Stimulated activated CD4-positive, alpha-beta T cell treated with anti-CD3 and anti-CD28 coated beads, Interleukin-1b, Interleukin-23, amount 100 ng/mL, for 48 hours (primary cell): ENCODE results near the gene ZNF41.

Source experiments
- DNase-seq: peaks from one replicate; pipeline ENCODE4 v3.0.0-alpha.2; 2020

ZNF41 gene

DNA sequence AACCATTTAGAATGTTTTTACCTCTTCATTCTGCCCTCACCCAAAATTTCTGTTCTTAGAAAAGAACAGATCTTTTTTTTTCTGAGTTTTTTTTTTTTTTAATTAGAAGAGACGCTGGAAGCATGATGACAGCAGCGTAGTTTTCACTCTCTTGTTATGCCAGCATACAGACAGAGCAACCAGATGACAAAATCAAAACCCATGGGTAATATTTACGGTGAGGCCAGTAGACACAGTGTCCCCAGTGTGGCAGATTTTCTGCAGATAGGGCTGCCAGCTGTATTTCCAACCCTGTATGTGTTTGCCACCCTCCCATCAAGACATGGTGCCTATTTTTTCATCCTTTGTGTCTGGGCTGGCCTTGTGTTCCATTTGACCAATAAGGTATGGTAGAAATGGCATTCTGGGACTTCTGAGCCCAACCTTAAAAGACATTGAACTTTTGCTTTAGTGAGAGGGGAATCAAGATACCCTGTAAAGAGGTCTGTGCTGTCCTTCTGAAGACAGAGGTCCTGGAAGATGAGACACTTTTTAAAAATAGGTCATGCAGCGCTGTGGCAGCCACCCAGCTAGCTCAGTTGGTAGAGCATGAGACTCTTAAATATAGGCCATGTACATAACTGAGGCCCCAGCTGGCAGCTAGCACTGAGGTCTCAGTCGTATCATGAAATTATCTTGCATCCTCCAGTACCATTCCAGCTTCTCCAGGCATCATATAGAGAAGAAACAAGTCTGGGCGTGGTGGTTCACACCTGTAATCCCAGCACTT is 6.7 kb upstream of the ZNF41 start:
- DNase-seq, result no peak

DNA sequence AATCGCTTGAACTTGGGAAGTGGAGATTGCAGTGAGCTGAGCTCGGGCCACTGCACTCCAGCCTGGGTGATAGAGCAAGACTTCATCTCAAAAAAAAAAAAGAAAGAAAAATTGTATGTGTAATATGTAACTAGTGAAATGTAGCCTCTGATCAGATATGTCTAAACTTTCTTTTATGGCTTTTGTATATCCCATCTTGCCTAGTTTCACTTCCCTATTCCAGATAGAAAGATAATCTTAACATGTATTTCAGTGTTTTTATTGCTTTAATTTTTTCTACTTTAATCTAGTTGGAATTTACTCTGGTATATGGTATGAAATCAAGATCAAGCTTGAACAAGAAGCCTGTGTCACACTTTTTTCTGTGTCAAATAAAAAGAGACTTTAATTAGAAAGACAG is 1.9 kb upstream of the ZNF41 start:
- no peak for DNase-seq

DNA sequence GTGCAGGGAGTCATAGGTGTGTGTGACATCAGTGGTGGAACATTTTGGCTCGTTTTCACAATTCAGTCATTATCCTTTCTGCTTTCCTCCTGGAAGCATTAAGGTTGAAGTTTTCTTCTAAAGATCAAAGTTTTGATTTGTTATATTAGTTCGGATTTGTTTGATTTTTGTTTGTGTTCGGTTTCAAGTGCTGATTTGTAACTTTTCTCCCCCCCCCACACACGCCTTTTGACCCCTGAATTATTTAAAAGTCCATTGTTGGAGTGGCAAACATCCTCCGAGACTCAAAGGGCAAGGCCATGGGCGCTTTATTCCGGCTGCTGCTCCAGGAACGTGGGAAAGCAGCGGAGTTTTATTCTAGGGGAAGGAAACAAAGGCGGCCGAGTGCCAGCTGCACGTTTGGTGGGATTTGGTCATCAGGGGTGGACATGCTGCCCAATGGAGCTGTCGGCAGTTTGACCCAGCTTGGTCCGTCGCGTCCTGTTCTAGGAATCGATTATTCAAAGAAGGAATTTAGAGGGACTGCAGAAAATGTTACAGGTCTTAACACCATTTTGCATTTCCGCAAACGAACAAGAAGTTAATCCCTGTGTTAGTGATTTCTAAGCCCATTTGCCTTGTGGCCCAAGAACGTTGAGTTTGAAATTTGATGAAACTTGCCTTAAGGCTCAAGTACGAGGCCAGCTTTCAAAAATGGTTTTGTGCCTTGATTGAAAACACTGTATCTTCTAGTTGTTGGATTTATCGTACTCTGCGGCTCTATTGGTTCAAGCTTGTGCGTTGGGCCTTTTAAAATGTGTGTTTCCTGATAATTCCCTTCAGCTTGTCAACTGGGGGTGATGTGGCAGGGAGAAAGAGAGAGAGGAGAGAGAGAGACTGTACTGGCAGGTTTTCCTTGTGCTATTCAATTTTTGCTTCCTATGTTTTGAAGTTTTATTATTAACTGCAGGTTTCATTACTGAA is 565 bp upstream of the ZNF41 start:
- no peak for DNase-seq

DNA sequence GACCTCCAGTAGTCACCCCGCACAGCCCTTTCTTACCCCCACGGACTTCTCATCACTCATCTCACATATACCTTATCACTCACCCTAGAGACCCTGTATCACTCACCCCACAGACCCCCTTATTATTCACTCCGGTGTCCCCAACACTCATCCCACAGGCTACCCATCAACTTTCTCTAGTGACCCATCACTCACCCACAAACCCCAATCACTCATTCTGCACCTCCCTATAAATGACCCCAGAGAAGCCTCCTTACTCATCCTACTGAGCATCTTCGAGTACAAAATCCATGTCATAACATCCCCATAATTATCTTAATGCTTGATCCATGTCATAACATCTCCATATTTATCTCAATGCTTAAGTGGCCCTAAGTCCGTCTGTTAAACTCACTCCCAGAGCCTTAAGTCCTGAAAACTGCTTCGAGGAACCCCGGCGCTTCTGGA is 934 bp downstream of the ZNF41 start:
- DNase-seq, result peak; percentile 4

DNA sequence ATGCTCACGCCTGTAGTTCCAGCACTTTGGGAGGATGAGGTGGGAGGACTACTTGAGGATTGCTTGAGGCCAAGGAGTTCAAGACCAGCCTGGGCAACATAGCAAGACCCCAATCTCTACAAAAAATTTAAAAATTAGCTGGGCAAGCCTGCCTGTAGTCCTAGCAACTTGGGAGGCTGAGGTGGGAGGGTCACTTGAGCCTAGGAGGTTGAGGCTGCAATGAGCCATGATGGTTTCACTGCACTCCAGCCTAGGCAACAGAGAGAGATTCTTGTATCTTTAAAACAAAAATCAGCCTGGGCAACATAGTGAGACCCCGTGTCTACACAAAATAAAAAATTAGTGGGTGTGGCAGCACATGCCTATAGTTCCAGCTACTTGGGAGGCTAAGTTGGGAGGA is 1.9 kb downstream of the ZNF41 start:
- DNase-seq, result no peak

DNA sequence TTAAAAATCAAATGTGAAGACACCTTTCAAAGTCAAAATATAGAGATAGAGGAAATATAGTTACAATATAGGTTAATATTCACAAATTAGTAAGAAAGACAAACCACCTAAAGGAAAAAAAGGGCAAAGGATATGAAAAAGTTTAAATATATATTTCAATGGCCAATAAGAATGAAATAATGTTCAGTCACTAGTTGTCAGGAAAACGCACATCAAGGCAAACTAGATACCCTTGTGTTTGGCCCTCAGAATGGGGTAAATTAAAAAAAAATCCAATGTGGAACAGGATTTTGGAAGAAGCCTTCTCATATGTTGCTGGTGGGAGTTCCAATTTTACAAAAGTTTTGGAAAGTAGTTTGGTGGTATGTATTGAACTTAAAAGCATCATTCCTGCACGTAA is 2.4 kb downstream of the ZNF41 start:
- no peak for DNase-seq

DNA sequence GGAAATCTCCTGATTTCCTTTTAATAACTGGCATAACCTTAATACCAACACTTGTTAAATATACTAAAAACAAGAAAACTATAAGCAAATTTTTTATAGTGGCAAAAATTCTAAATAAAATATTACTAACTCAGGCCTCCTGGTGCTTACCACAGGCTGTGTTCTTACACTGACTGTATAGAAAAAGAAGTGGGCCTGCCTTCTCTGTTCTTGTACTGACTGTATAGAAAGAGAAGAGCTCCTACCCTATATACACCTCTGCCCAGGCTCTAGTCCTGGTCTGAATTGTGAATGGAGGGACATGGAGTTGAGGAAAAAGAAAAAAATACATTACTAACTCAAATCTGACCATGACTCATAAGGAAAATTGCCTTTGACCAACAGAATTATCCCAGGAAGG is 7.5 kb downstream of the ZNF41 start:
- DNase-seq, result no peak

DNA sequence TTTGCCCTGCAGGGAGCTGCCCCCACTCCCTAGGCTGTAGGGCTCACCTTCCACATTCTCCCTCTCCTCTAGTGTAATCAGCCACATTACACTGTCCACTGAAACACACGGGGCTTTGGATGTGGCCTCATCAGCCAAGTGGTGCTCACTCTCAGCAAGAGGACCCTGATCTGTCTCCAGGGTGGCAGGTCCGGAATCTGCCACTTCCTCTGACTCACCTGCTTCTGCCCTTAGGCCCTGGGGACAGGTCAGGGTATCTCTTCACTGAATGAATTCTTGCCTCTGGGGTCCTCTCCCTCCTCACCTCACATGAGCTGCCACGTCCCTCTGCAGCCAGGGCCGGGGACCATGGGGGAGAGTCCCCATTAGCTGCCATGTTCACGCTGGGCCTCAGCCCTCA is 15.9 kb downstream of the ZNF41 start:
- no peak for DNase-seq

DNA sequence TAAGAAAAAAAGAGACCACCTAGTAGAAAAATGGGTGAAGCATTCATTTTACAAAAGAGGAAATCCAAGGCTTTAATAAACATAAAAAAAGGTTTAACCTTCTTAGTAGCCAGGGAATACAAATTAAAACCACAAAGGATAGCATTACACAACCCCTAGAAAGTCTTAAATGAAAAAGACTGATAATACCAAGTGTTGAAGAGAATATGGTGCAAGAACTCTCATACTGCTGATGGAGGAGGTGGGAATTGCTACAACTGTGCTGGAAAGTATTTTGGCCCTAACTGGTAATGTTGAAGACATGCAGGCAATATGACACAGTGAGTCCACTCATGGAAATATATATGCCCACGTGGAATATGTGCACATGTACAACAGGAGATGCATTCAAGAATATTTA is 22.5 kb downstream of the ZNF41 start:
- no peak for DNase-seq

DNA sequence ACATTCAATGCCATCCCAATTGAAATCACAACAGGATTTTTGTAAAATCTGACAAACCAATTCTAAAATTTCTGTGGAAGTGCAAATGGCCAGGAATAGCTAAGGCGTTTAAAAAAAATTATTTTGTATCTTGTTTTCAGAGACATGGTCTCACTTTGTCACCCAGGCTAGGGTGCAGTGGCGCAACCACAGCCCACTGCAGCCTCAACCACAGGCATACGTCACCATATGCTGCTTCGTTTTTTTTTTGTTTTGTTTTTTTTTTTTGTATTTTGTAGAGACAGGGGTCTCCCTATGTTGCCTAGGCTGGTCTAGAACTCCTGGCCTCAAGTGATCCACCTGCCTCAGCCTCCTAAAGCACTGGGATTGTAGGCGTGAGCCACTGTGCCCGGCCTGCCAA is 24.5 kb downstream of the ZNF41 start:
- no peak for DNase-seq

DNA sequence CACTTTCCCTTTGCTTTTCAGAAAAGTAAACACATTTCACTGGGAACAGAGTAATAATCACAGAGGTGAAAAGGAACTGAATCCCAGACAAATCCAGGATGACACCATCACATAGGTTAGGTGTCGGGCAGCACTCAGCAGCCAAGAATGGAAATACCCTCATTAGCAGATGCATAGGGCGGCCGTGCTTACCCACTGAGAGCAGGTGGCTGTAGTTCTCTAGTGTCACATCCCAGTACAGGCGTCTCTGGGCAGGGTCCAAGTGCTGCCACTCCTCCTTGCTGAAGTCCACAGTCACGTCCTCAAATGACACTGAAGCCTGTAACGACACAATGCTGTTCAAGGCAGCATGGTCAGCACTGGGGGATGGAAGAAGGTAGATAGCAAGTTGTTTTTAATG is 26.9 kb downstream of the ZNF41 start:
- no peak for DNase-seq

DNA sequence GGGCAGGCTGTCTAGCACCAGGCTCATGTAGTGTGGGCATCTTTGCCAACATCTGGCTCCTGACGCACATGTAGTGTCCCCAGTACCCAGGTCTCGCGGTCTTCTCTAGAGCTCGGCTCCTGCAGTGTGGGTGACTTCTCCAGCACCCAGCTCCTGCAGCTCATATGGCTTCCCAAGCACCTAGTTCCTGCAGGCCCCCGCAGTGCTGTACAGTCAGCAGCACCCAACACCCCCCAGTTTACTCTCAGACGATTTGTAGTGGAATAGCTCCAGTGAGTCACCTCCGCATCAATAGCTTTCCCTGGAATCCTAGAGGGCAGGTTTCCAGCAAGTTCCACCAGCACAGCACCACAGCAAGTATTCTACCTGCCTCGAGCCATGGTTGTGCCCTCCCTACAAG is 30.9 kb downstream of the ZNF41 start:
- DNase-seq, result no peak

DNA sequence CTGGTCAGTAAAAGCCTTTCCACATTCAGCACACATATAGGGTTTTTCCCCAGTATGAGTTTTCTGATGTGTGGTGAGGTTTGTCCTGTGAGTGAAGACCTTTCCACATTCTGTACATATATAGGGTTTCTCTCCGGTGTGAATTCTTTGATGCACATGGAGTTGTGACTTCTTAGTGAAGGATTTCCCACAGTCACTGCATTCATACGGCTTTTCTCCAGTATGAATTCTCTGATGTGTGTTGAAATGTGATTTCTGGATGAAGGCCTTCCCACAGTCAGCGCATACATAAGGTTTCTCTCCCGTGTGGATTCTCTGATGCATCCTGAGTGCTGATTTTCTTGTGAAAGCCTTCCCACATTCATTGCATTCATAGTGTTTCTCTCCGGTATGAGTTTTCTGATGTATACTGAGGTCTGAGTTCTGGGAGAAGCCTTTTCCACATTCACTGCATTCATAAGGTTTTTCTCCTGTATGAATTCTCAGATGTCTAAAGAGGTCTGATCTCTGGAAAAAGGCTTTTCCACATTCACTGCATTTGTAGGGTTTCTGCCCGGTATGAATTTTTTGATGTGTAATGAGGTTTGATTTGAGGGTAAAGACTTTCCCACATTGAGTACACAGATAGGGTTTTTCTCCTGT is 34.7 kb downstream of the ZNF41 start:
- DNase-seq, result no peak

DNA sequence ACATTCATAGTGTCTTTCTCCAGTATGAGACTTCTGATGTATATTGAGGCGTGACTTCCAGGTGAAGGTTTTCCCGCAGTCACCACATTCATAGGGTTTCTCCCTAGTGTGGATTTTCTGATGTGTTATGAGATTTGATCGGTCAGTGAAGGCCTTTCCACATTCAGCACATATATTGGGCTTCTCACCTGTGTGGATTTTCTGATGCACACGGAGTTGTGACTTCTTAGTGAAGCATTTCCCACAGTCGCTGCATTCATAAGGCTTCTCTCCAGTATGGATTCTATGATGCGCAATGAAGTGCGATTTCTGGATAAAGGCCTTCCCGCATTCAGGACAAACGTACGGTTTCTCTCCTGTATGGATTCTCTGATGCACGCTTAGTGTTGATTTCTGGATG is 35.4 kb downstream of the ZNF41 start:
- no peak for DNase-seq

DNA sequence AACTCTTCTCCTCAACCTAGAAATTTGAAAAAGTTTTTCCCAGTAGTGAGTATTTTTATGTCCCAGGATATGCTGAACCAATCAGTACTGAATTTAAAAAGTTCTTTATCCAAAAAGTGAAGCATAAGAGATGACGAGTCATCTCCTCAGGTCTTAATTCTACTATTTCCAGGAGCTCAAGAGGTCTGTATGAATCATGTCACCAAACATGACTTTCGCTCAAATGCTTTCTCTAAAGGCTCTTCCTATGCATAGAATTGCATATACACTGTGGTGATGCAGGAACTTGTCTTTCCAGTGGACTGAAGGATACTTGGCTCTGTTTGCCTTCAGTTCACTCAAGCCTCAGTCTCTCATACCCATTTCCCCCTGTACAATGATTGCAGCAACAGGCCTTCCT is 36.1 kb downstream of the ZNF41 start:
- no peak for DNase-seq

DNA sequence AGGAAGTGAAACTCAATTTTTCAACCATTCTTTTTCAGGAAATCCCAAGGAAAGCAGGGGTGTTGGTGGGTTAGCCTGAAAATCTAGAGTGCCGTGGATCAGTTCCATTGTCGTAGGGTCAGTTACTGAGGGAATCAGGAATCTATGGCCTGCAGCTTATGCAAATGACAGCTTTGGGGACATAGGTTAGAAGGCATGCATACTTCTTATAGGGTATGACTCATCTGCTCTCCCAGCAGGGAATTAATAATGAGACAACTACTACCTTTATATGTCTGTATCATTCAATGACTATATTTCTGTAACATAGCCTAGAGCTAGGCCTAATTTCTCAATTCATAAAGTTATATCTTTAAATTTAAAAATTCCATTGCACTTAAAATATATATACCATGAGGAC is 36.6 kb downstream of the ZNF41 start:
- no peak for DNase-seq

DNA sequence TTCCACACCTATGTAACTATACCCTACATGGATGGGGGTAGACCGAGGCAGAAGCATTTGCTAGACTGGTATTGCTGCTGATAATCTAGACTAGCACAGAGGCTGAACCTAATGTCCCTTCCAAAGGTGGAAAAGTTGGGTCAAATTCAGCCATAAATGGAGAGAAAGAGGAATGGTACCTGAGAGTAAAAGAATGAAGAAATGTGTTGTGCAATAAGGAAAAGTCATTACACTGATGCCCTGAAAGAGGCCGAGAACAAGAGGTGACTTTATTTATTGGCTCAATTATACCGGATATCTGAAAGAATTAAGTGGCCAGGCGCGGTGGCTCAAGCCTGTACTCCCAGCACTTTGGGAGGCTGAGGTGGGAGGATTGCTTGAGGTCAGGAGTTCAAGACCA is 52.1 kb downstream of the ZNF41 start:
- DNase-seq, result no peak

DNA sequence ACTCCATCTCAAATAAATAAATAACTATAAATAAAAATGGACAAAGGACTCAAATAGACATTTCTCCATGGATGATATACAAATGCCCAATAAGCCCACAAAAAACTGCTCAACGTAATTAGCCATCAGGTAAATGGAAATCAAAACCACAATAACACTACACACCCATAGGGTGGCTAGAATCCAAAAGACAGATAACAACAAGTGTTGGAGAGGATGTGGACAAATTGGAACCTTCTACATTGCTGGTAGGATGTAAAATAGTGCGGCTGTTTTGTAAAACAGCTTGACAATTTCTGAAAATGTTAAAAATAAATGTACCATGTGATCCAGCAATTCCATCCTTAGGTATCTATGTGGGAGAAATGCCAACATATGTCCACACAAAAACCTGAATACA is 60.6 kb downstream of the ZNF41 start:
- DNase-seq, result no peak

DNA sequence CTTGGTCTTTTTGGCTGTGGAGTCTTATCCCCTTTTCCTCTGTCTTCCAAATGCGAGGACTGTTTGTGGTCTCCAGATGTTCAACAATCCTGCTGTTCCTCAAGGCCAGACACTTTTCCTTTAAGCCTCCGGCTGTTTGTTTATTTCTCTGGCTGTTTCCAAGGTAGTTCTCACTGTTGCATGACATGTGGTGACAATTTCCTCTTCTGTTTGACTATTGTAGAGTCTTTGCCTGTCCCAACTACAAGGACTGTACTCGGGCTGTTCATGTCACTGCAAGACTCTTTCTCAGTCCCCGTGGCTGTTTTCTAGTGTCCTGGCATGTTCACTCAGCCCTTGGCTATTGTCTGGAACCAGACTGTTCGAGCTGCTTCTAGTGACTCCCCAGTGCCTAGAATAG is 62.1 kb downstream of the ZNF41 start:
- DNase-seq, result no peak

DNA sequence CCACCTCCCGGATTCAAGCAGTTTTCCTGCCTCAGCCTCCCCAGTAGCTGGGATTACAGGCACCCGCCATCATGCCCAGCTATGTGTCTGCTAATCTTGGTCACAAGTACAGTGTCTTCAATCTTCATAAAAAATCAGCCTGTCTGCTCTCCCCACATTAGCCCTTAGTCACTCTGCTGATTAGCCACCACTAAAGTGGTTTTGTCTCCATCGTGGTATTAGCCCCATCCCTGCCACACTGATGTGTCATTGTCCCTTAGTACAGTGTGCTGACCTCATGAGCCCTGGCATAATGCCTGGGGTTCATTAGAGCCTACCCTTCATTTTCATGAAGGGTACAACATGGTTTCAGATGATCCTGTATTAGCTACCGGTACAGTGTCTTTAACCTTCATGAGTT is 62.8 kb downstream of the ZNF41 start:
- DNase-seq, result no peak

DNA sequence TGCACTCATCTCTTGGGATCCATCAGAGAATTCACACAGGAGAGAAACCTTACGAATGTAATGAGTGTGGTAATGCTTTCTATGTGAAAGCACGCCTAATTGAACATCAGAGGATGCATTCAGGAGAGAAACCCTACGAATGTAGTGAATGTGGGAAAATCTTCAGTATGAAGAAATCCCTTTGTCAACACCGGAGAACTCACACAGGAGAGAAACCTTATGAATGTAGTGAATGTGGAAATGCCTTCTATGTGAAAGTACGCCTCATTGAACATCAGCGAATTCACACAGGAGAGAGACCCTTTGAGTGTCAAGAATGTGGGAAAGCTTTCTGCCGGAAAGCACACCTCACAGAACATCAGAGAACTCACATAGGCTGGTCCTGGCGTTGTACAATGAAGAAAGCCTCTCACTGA is 69.8 kb downstream of the ZNF41 start:
- no peak for DNase-seq
